HG03175 (cell line): ENCODE measurements around the gene RIOX2.
"Not testable (repeated sequence)": the region's sequence is repeated elsewhere in the genome, so short reads cannot be mapped to it uniquely, and the experiment has no call there.

Experiments used
- ATAC-seq: cut with Tn5 transposase; IDR thresholded peaks from one replicate; pipeline ENCODE4 v1.9.1; 2021; ENCODE audit warnings: mild to moderate bottlenecking, moderate library complexity; ENCODE audit not compliant: unreplicated experiment

RIOX2 gene

DNA sequence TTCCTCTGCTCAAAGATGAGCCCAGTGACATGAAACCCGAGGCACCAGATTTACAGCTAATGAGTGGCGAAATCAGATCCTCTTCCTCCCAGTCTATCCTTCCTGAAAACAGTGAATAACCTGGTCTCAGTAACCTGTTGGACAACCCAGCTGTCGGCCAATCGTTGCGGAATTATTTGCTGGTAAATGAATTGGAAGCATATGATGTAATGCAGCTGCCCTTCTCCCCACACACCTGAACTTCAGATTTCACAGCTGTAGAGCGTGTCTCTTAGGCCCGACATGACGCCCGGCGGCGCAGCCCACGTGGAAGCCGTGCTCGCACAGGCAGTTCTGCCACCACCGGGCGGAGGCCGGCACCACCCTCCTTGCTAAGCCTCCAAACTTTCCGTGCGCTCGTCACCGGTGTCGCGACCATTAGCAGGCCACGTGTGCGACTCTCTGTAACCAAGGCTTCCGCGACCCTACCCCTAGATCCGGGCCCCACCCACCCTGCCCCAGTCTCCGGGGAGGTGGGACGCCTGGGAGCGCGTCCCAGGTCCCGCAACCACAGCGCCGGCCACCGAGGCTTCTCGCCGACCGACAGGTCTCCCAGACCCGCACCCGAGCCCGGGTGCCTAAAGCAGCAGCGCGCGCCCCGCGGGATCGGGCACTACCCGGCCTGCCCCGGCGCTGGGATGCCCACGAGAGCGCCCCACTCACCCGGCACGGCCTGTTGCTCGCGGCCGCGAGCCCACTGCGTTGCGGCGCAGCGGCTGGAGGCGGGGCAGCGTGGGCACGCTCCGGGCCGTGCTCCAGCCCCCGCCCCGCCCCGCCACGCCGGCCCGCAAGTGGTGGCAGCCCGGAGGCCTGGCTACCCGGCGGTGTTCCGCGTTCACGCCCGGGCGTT, at the start of gene RIOX2:
Gene RIOX2, minus strand, starts transcription at position 753 of the 889 bp plus-strand sequence. CDS start 4,838 bp downstream, outside the sequence.
- peak; percentile 93 for ATAC-seq

DNA sequence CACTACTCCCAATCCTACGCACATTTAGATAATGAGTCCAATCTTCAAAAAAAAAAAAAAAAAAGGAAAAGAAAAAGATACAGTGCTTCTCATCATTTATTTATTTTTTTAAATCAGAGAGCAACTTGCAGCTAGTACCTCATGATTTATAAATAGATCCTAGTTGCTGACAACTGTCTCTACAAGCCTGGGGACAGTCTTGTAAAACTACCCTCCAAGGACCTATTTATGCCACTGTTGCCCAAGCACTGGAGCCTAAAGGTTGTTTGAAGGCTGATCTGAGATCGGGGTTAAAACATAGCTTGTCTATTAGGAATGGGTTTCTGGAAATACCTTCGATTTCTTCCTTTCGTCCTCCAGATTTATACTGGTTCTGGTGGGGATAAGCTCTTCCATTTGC, 48.2 kb upstream of the RIOX2 start:
- ATAC-seq, result no peak

DNA sequence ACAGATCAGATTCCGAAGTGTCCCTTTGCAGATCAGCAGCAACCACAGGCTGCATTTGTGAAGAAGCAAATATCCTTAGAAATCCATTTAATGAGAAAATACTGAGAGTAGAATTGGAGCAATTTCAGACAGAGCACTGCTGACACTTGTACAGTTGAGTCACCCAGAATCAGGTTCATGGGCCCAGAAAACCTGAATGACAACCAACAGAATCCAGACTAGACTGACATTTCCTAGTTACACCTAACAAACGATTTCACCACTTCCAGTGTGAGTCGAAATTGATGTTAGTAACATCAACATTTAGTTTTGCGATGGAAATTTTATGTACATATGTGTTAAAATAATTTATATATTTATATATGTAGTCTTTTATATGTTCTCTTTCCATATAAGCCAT, 46.1 kb upstream of the RIOX2 start:
- no peak for ATAC-seq

DNA sequence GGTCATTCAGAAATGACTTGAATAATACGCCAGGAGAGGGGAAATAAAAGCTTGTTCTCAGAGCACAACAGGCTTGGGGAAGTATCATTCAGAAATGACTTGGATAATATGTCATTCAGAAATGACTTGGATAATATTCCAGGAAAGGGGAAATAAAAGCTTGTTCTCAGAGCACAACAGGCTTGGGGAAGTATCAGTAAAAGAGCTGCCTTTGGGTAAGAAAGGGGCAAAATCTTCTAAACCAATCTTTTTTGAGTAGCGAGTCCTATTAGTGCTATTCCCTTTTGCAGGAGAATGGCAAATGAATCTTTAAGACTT, 42.0 kb upstream of the RIOX2 start:
- no peak for ATAC-seq

DNA sequence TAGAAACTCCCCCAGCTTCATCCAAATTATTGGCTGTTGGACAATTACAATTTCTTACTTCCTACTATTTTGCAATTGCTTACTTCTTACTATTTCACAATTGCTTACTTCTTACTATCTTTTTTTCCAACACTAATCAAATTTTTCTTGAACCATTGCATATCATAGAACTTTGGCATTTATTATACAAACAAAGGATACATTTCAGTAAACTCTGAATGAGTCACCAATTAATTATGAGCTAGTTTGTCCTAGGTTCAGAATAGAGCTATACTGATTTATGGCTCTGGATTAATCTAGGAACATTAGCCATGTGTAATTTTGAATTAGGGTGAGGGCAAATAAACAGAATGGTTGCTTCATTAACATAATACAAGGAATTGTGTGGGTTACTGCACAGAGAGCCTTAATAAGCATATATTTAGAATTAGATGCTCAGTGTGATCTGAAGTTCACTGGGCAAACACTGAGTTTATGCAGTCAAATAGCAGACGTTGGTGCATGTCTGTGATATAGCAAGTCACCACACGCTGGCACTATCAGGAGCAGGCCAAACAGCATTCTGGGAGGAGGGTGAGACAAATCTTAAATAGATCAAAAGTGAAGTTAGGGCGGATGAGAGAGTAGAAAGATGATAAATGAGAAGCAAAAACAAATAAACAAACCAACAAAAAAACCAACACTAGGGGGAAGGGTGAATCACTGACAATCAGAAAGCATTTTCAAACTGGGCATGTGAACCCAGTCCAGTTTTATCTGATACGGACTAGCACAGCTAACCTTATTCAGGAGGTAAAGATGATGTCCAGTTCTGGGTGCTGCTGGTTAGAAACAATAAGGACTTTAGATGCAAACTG, 41.4 kb upstream of the RIOX2 start:
- no peak for ATAC-seq

DNA sequence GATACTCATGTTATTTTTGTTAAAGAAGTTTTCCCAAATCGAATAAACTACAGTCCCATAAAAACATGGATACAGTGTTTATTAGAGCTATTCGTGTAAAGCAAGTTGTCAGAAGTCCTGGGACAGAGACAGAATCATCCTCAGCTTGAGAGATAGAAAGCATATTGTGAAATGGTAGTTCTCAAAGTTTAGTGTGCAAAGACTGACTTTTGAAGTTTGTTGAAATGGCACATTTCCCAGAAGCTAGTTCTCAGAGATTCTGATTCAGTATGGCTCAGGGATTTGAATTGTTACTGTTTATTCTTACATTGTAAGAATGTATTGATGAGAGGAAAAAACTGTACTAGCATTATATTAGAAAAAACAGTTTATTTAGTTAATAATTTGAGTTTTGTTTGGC, 40.7 kb upstream of the RIOX2 start:
- ATAC-seq, result no peak

DNA sequence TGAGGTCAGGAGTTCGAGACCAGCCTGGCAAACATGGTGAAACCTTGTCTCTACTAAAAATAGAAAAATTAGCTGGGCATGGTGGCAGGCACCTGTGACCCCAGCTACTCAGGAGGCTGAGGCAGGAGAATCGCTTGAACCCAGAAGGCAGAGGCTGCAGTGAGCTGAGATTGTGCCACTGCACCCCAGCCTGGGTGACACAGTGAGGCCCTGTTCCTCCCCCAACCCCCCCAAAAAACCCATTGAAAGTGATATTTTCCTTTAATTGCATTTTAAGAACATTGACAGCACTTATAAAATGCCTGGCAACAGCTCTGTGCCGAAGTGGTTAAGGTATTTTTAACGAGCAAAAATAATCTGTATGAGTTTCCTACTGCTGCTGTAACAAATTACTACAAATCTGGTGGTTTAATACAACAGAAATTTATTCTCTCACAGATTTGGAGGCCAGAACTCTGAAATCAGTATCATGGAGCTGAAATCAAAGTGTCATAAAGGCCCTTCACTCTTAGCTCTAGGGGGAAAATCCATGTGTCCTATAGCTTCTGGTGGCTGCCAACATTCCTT, 38.7 kb upstream of the RIOX2 start:
- not testable (repeated sequence) for ATAC-seq

DNA sequence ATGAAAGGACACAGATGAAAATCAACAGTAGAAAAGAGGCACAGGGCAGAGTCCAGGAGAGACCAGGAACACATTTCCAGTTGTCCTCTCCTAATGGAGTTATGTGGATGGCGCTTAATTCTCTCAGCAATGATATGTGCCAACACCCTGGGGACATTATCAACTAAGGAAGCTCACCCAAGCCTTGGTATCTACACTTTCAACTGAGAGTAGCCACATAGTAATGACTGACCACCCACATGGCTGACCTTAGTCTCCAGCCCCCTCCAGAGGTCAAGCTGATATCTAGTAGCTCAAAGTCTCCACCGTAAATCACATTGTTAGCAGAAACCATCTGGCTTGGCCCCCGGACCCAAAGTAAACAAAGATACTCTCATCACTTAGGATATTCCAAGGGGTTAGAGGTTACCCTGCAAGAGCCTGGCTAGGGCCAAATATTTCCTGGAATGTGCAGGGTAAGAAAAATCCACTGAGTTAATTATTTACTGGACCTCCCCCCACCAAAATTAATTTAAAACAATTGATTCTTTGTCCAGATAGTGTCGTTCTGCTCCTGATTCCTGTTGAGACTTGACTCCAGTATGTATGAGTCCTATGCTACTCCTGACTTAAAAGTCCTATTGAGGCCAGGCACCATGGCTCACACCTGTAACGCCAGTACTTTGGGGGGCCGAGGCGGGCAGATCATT, 38.1 kb upstream of the RIOX2 start:
- no peak for ATAC-seq

DNA sequence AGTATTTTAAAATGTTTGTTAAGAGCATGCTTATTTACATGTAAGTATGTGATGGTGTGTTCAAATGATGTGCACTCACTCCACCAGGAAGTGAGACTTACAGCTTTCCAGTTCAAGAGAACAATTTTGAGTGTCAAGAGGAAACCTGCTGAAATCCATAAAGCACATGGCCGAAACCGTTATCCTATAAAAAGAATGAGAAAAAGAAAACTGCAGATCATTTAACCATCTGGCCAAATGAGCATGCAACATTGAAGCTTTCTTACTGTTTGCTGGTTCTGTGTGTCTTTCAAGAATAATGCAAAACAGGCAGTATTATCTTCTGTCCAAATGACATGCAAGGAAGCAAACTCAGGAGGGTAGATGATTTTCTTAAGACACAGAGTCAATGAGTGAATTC, 36.6 kb upstream of the RIOX2 start:
- peak; percentile 42 for ATAC-seq

DNA sequence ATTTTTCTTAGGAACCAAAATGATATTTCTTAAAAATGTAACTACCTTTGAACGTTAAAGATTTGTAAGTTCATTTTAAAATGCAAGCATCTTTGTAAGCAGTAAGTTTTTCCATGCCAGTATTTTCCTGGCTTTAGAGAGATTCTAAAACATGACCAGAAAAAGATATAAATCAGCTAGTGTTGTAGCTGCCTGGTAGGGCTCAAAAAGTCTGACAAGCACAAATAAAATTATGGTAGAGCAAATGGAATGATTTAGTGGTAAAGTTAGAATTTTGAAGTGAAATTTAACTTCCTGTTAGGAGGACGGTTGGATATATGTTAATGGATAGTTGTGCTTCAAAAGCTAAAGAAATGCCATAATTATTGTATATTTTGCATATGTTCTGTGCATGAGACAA, 33.2 kb upstream of the RIOX2 start:
- no peak for ATAC-seq

DNA sequence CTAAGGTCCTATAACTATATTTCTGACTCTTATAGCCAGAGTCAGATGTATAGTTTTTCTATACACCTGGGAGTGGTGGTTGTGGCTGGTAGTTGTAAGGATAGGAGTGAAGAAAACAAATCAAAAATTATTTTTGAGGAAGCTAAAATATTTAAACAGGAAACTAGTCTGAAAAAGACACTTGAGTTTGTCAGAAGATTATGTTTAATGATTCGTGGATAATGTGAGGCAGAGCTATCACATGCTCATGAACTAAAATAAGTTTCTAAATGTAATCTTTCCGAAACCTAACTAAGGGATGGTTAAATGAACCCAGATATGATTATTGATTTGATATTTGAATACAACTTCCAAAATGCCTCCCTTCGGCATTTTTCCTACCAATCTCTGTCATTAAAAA, 32.5 kb upstream of the RIOX2 start:
- ATAC-seq, result no peak

DNA sequence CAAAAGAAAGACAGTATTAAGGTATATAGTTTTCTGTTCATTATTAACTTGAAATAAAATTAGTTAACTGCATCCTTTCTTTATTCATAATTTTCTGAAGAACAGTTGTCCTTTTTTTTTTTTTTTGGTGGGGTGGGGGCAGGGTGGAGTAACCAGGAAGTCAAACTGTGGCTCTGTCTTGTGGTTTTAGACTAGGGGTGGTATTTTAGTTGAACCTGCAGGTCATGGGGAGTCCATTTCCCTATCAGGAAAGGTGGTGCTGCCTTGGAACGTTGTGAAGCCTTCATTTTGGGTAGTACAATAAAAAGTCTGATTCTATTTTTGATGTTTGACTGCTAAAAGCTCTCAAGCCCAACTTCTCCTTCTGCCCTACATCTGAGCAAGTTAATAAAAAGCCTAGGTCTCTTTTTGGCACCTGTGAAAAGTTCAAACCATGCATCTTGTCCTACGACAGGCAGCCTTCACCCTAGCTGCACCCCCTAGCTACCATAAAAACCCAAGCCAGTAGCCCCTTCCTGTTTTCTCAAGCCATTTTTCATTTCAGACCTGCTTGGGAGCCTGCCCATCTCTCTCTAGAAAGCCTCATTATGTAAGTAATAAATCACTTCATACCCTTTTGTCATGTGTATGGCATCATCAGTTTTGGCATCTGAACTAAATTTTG, 31.2 kb upstream of the RIOX2 start:
- ATAC-seq, result peak; percentile 62

DNA sequence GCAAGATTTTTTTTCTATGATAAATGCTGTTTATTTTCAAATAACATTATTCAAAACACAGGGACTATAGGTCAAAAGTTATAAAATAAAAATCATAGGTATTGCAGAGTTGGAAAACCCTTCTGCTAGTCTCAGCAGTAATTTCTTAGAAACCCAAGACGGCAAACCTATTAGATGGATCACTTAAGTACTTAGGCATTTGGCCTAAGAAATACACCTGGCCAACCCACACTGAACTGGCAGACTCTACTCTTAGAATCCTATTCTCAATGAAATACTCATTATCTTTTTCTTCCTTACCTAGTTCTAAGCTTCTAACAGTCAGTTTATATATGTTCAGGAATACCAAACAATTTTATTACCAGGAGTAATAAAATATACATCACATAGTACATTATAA, 30.5 kb upstream of the RIOX2 start:
- ATAC-seq, result no peak

DNA sequence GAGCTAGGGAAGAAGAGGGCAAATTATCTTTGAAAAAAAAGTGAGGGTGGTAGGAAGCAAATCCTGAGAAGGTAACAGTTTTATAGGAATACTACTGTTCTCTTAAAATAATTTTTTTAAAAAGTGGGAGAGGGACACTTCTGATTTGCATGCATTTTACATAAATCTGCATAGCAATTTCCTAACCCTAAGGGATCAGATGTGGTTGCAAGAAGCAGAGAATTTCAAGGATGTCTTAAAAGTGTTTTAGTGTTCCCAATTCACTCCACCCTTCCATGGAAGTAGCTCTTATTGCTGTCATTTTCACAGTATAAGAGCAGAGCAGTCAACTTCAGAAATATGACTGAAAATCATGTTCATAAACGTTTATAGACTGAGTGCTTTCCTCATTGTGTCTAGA, 27.8 kb upstream of the RIOX2 start:
- ATAC-seq, result no peak

DNA sequence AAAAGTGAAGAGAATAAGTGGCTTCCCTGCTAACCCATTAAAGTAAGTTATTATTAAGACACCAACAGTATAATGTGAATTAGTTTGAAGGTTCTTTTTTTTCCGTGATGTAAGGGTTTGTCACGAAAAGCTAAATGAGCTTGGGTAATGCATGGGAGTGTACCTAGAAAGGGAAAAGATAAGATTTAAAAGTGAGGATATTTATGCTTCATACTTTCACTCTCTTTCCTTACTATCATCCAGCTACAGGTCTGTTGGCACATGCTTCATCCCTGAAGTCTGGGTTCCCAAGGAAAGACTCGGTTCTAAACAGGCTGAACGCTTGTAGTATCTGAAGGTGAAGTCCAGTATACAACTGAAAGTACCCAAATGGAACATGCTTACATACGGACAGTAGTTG, 26.9 kb upstream of the RIOX2 start:
- no peak for ATAC-seq

DNA sequence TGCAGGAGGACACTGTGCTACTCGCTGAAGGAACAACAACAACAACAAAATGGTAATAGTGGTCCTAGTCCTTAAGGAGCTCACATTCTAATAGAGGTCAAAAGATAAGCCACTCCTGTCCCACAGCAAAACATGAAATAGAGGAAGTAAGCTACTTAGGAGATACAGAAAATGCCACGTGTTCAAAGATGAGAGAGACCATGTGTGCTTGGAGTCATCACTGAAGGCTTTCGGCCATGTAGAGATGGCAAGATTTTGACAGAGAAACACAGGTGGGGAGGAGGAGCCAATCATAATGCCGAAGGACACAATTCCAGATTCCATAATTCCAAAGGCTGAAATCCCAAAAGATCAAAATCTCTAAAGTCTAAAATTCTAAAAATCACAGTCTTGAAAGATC, 24.8 kb upstream of the RIOX2 start:
- no peak for ATAC-seq

DNA sequence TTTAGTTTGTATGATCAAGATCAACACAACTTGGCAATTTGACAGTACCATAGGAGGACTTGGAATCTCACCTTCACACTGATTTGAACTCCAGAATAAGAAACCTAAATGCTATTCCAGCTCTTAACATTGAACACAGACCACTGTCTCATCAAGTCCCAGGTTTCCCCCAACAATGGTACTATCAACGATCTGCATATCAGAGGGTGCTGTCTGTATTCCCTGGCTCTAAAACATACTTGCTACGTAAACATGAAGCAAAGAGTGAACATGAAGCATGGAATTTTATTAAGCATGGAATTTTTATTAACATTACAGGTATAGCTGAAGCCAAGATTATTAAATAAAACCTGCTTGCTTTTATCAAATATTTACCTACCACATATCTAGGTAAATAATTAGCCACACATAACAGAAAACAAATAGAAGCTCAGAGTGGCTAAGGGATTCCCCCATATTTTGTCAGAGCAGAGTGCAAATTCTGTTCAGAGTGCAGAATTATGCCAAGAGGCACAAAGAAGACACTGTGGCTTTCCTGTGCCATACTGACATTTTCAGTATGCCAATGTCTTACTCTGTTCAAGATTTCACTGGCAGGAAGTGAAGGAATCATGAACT, 22.2 kb upstream of the RIOX2 start:
- ATAC-seq, result no peak

DNA sequence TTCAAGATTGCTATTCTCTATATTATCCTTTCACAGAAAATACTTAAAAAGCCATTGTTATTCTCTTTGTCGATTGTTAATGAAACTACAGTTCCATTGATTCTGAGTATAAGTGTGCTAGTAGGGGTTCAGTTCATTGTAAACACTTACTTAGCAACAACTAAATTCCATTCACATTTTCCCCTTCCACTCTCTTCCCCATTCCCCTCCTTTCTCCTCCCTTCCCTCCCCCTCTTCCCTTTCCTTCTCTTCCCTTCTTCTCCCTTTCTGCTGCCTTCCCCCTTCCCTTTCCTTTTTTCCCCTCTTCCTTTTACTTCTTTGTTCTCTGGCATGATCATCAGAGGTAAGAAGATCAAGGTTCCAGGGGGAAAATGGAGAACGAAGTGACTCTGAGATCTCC, 21.3 kb upstream of the RIOX2 start:
- no peak for ATAC-seq

DNA sequence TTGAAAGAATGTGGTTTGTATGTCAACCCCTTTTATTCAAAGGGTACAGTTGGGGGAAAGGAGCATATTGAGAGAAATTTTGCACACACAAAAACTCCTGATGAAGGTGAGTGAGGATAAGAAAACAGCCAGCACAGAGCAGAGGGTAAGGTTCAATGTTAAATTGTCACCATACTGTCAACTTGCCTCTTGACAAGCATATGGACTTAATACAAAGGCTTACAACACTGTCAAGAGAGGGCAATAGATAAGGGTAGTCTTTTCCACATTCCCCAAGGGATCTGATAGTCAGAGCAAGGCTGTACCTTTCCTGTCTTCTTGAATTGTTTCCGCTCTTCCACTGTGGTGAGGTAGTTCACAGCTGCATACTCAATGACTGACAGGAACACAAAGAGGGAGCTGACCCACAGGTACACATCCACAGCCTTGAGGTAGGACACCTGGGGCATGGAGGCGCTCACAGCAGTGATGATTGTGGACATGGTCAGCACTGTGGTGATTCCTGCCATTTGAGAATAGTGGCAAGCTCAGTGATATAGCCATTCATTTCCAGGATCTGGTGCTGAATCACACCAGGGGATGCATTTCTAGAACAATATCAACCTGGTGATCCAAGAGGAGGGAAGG, 20.4 kb upstream of the RIOX2 start:
- no peak for ATAC-seq

DNA sequence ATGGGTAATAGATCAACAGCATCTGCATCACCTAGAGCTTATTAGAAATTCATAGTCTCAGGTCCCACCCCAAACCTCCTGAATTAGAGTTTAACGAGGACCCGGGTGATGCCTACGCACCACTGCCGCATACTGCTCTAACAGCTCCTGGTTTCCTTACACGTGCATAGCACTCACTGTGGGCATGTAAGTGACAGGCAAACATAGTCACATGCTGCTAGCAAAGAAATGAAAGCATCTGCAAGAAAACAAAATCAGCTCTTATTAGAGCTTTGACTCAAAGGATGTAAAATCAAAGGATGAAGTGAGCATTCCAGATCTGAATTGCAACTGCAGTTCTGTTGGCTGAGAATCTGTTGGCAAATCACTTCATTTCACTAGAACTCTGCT, 19.1 kb upstream of the RIOX2 start:
- no peak for ATAC-seq
